Small intestine (tissue), 7 donors: ENCODE results near the gene SERPINA3. TPM values are rescaled to one million over a fixed set of nuclear protein-coding genes. Genes with fewer than 3 reads are reported as not detected.

Experiments
- DNase-seq, 2 donors: peaks; one replicate each; pipeline versions ENCODE4 v3.0.0 to v3.0.0-alpha.2; 2013
- FAIRE-seq: peaks from 2 replicates; lab custom pipeline; 2012; peaks lifted over from hg19 to GRCh38; lab: Jason Lieb, UNC
- H3K27ac ChIP-seq, 3 donors: one replicate each; pipeline ENCODE4 v1.5.1; 2013; ENCODE audit warnings: low read length in 2 of 3, mild to moderate bottlenecking in 2 of 3, control low read depth in 1 of 3, inconsistent platforms in 1 of 3, low read depth in 1 of 3, moderate library complexity in 1 of 3
- H3K27me3 ChIP-seq, 3 donors: one replicate each; pipeline ENCODE4 v1.6.1; 2013; ENCODE audit warnings: low read length in 3 of 3, inconsistent platforms in 1 of 3; ENCODE audit not compliant: control insufficient read depth in 3 of 3, insufficient read depth in 3 of 3
- H3K36me3 ChIP-seq, 3 donors: one replicate each; pipeline ENCODE4 v1.6.1; 2013; ENCODE audit warnings: low read length in 3 of 3, inconsistent platforms in 1 of 3, low read depth in 1 of 3, mild to moderate bottlenecking in 1 of 3, moderate library complexity in 1 of 3; ENCODE audit not compliant: control insufficient read depth in 3 of 3, insufficient read depth in 2 of 3
- H3K4me1 ChIP-seq, 3 donors: one replicate each; pipeline ENCODE4 v1.6.1; 2013; ENCODE audit warnings: low read length in 2 of 3, inconsistent platforms in 1 of 3, low read depth in 1 of 3, mild to moderate bottlenecking in 1 of 3, moderate library complexity in 1 of 3; ENCODE audit not compliant: control insufficient read depth in 3 of 3, insufficient read depth in 2 of 3
- H3K4me3 ChIP-seq, 3 donors: one replicate each; pipeline ENCODE4 v1.5.1; 2013; ENCODE audit warnings: low read length in 3 of 3, control low read depth in 1 of 3, inconsistent platforms in 1 of 3, low read depth in 1 of 3, mild to moderate bottlenecking in 1 of 3, moderate library complexity in 1 of 3
- H3K9me3 ChIP-seq, 2 donors: one replicate each; pipeline ENCODE4 v1.6.1; 2013; ENCODE audit warnings: low read depth in 1 of 2, low read length in 1 of 2; ENCODE audit not compliant: control insufficient read depth in 2 of 2, insufficient read depth in 1 of 2
- WGBS, 3 donors: extraction: QIAGEN DNeasy Blood & Tissue Kit; methylation state at CpG; one replicate each; pipeline ENCODE4 v1.1.7; 2013; 5-methylcytosine and 5-hydroxymethylcytosine counted together
- polyA plus RNA-seq, 4 donors: library from polyadenylated mRNA; stranded (reverse) in 3 of 4; unstranded in 1 of 4; fragments of 200-250 nt in 3 of 4; fragments of 120-200 nt in 1 of 4; gene quantifications; one replicate each; pipeline versions ENCODE4 v1.2.1 to v1.2.3, GENCODE V29; 2013
- donor health status: healthy with polysubstance abuse.
- donor health status: control.
- donor health status: control.
- donor health status: Bipolar disorder and iron deficiency.
- donor health status: healthy.

Gene SERPINA3
- polyA plus RNA-seq, 4 donors, result 0.28 to 178 (median 5.1) TPM

DNA sequence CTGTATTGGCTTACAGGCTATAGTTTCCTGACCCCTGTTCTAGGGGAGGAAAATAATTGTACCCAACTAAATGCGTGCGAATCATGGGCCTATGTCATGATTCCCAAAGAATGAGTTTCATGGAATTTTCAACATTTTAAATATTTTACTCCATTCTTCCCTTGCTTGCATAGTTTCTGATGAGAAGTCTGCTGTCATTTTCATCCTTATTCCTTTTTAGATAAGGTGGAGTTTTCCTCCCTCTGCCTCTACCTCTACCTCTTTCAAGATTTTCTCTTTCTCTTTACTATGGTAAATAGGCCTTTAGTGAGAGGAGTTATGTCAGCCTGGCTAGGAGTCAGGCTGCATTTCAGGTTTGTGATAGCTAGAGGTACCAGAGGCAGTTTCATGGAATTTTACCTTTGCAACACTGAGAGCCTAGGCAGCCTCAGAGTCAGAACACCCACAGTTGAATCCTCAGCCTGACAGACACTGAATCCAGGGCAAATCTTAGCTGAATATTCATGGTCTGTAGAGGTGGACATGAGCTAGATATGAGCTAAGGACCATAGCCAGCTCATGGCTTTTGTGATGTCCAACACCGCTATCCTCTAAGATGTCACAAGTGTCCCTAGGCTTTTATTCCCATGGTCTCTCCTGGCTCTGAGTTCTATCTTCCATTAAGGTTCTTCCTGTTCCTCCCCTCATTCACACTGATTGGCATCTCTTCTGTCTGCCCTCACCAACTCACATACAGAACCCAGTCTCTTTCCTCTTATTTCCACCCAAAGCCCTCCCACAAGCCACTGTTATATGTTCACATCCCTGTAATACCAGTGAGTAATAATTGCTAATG is 6.0 kb downstream of the SERPINA3 start:
- H3K9me3 ChIP-seq, result peaks cover 0 to 38% of the 10 kb centered on the region in 2 donors
- DNase-seq, result no peak
- WGBS, 3 donors, result 80 to 96% (median 94%) methylated on average over 3 of the region's 3 CpGs
- no peaks in the 10 kb centered on the region for H3K4me1 ChIP-seq
- no peaks in the 10 kb centered on the region for H3K36me3 ChIP-seq
- H3K27me3 ChIP-seq, result no peaks in the 10 kb centered on the region
- H3K27ac ChIP-seq, result no peak overlapping the region
- no peak overlapping the region for H3K4me3 ChIP-seq
- FAIRE-seq, result no peak

DNA sequence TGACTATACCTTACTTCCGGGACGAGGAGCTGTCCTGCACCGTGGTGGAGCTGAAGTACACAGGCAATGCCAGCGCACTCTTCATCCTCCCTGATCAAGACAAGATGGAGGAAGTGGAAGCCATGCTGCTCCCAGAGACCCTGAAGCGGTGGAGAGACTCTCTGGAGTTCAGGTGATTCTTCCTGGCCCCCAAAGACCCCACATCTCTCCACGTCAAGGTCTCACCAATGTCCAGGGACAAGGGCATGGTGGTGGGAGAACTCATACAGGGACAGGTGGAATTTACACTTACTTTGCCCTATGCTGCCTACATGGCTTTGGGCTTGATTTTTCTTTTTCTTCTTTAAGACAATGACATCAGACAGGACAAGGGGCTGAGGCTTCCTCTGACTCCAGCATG is 7.1 kb downstream of the SERPINA3 start:
- Histone ChIP-seq H3K36me3 (no peaks in the 10 kb centered on the region), H3K4me1 (no peaks in the 10 kb centered on the region), H3K4me3 (no peak overlapping the region), H3K27me3 (no peaks in the 10 kb centered on the region), H3K9me3 (peaks cover 0 to 38% of the 10 kb centered on the region in 2 donors), H3K27ac (no peak overlapping the region)
- DNase-seq (no peak), FAIRE-seq (no peak)
- WGBS, 3 donors, result 82 to 87% (median 87%) methylated on average over 6 of the region's 6 CpGs

DNA sequence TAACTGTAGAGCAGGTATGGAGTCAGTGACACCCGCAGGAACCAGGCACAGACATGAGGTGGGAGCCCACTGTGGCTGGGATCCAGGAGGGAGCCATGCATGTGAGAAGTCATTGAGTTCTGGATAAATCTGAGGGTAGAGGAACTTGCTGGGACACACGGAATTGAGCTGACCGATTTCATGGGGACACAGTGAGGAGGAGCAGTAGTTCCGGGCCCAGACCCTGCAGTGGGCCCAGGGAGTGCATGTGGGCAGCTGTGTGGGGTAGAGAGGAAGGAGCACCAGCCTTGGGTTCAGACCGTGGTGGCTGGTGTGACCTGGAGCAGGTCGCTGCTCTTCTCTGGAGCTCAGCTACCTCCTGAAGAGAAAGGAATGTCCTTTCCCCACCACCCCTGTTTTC is 8.4 kb downstream of the SERPINA3 start:
- peaks cover 0 to 38% of the 10 kb centered on the region in 2 donors for H3K9me3 ChIP-seq
- no peak overlapping the region for H3K27ac ChIP-seq
- DNase-seq (no peak), FAIRE-seq (no peak)
- H3K36me3 ChIP-seq, result no peaks in the 10 kb centered on the region
- no peak overlapping the region for H3K4me3 ChIP-seq
- WGBS, 3 donors, result 80 to 93% (median 88%) methylated on average over 6 of the region's 6 CpGs
- no peaks in the 10 kb centered on the region for H3K27me3 ChIP-seq
- no peaks in the 10 kb centered on the region for H3K4me1 ChIP-seq

DNA sequence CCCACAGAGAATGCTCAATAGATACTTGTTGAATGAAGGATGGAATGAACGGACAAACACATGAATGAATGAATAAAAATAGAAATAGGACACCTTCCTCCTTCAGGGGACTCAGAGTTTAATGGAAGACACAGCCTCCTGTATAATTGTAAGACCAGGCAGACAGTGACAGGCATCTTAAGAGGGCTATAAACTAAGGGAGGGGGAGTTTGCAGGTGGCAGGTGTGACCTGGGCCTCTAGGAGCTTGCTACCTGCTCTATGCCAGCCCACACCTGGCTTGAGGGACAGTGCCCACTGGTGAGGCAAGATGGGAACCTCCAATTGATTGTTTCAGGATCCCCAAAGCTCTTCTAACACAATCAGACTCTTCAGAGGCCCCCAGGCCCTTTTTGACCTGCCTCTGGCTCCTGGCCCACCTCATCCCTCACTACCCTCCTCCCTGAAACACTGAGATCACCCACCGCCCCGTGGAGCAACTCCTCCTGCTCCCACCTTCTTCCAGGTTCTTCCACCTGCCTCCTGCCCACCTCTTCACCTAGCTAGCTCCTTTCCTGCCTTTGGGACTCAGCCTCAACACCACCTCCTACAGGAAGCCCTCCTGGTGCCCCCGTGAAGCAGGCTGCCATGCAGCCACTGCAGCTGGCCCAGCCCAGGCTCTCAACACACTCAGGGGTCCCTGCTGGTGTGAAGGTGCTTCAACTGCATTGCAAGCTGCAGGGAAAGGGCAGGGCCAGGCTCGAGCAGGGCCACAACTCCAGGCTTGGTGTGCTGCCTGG is 9.4 kb downstream of the SERPINA3 start:
- H3K36me3 ChIP-seq, result no peaks in the 10 kb centered on the region
- 77 to 80% (median 77%) methylated on average over 5 of the region's 5 CpGs for WGBS, 3 donors
- no peak overlapping the region for H3K27ac ChIP-seq
- H3K9me3 ChIP-seq, result peaks cover 0 to 33% of the 10 kb centered on the region in 2 donors
- no peaks in the 10 kb centered on the region for H3K4me1 ChIP-seq
- no peak overlapping the region for H3K4me3 ChIP-seq
- DNase-seq (no peak), FAIRE-seq (no peak)
- H3K27me3 ChIP-seq, result no peaks in the 10 kb centered on the region

DNA sequence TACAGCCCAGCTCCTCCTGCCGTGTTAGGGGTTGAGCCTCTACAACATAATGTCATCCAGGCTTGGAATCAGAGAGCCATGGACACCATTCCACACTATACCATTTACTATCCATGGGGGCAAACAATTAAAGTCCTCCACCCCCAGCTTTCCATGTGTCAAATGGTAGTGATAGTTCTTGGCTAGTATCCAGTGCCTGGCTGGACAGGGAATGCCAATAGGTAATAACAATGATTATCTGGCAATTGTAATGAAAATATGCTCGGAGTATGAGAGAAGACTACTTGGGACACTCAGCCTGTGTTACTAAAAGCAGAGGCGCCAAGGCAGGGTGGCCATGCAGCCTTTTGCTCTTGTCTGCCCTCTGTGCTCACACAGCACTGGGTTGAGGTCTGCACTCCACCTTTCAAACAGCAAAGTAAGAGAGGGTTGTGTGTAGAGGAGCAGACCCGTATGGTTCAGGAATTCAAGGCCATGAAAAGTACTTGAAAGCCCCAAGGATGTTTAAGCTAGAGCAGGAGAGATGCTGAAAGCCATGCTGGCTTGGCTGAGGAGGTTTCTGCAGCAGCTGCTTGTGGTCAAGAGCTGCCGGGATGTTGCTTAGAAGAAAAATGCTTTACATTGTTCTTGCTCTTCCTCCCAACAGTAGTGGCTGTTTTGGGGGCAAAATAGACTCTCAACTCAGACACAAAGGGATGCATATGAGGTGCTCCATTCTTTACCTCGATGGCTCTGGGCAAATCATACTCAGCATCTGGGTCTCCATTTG is 10.6 kb downstream of the SERPINA3 start:
- FAIRE-seq, result no peak
- WGBS, 3 donors, result 63 to 76% (median 69%) methylated on average over 6 of the region's 6 CpGs
- no peak overlapping the region for H3K4me3 ChIP-seq
- no peaks in the 10 kb centered on the region for H3K4me1 ChIP-seq
- H3K9me3 ChIP-seq, result peaks cover 0 to 20% of the 10 kb centered on the region in 2 donors
- no peak for DNase-seq
- no peaks in the 10 kb centered on the region for H3K36me3 ChIP-seq
- H3K27me3 ChIP-seq, result no peaks in the 10 kb centered on the region
- H3K27ac ChIP-seq, result no peak overlapping the region

DNA sequence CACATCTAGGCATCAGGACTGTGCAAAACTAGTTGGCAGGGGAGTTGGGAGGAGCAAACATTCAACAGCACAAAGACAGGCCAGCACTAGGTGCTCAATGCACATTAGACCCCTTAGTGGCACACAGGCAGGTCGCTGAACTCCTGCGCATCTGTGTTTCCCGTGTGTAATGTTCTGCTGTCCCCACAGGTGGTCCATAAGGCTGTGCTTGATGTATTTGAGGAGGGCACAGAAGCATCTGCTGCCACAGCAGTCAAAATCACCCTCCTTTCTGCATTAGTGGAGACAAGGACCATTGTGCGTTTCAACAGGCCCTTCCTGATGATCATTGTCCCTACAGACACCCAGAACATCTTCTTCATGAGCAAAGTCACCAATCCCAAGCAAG is 11.2 kb downstream of the SERPINA3 start:
- Histone ChIP-seq H3K27ac (no peak overlapping the region), H3K27me3 (no peaks in the 10 kb centered on the region), H3K9me3 (peaks cover 0 to 16% of the 10 kb centered on the region in 2 donors), H3K36me3 (no peaks in the 10 kb centered on the region), H3K4me3 (no peak overlapping the region), H3K4me1 (no peaks in the 10 kb centered on the region)
- WGBS, 3 donors, result 87 to 90% (median 89%) methylated on average over 4 of the region's 4 CpGs
- FAIRE-seq (no peak), DNase-seq (no peak)

DNA sequence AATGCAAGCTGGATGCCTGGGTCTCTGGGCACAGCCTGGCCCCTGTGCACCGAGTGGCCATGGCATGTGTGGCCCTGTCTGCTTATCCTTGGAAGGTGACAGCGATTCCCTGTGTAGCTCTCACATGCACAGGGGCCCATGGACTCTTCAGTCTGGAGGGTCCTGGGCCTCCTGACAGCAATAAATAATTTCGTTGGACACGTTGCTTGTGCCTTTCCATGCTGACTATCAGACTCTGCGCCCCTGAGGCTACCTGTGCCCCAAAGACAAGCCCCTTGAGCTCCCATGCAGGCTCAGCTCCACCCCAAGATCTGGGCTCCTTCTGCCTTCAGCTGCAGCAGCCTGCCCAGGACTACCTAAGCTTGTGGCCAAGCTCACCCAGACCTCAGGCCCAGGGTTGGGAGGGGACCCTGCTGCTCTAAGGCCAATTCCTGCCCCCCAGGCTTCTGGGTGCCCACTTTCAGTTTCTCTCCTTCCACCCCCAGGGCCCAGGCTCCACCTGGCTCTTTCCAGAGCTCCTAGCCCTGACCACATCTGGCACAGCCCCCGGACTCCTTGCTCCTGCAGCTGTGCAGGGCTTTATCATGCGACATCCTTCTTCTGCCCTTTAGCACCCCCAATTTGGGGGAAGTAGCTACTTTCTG is 11.8 kb downstream of the SERPINA3 start:
- Histone ChIP-seq H3K4me1 (no peaks in the 10 kb centered on the region), H3K27me3 (no peaks in the 10 kb centered on the region), H3K4me3 (no peak overlapping the region), H3K27ac (no peak overlapping the region), H3K9me3 (peaks cover 0 to 10% of the 10 kb centered on the region in 2 donors), H3K36me3 (no peaks in the 10 kb centered on the region)
- DNase-seq (no peak), FAIRE-seq (no peak)
- 78 to 82% (median 81%) methylated on average over 7 of the region's 7 CpGs for WGBS, 3 donors
